Measurements from ENCODE around the gene ST3GAL4. TPM values are rescaled to one million over a fixed set of nuclear protein-coding genes. Genes with fewer than 3 reads are reported as not detected.

Gene ST3GAL4
- total RNA-seq, 4 donors from 2014 or later, result 11.8 to 53.3 (median 34.8) TPM

- intact Hi-C loops (cut with DNase I; ENCODE audit: low total_unique reads), result no loop called here
- TF ChIP-seq, protein P1, sequence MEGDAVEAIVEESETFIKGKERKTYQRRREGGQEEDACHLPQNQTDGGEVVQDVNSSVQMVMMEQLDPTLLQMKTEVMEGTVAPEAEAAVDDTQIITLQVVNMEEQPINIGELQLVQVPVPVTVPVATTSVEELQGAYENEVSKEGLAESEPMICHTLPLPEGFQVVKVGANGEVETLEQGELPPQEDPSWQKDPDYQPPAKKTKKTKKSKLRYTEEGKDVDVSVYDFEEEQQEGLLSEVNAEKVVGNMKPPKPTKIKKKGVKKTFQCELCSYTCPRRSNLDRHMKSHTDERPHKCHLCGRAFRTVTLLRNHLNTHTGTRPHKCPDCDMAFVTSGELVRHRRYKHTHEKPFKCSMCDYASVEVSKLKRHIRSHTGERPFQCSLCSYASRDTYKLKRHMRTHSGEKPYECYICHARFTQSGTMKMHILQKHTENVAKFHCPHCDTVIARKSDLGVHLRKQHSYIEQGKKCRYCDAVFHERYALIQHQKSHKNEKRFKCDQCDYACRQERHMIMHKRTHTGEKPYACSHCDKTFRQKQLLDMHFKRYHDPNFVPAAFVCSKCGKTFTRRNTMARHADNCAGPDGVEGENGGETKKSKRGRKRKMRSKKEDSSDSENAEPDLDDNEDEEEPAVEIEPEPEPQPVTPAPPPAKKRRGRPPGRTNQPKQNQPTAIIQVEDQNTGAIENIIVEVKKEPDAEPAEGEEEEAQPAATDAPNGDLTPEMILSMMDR (IDR thresholded peaks at IDR 0.05), result no peak
- TF ChIP-seq POLR2A (IDR thresholded peaks at IDR 0.05), result no peak
- Histone ChIP-seq H3K4me3 (no peak overlapping the region), H3K27ac (no peak overlapping the region), H3K27me3 (no peaks in the 10 kb centered on the region), H3K36me3 (no peaks in the 10 kb centered on the region), H3K9me3 (no peaks in the 10 kb centered on the region), H3K4me1 (no peaks in the 10 kb centered on the region)
- DNase-seq, result no peak
These were observed 82.8 kb downstream of the ST3GAL4 start for GRCh38 chr11:126438272-126438671.

GRCh38 chr11:126438691-126439090, 83.2 kb downstream of the ST3GAL4 start:
- no peak for DNase-seq
- H3K4me1 ChIP-seq, result no peaks in the 10 kb centered on the region
- no peaks in the 10 kb centered on the region for H3K27me3 ChIP-seq
- TF ChIP-seq POLR2A (IDR thresholded peaks at IDR 0.05), result no peak
- TF ChIP-seq, protein P1 (IDR thresholded peaks at IDR 0.05), result no peak
- no peaks in the 10 kb centered on the region for H3K9me3 ChIP-seq
- no peak overlapping the region for H3K4me3 ChIP-seq
- intact Hi-C loops (cut with DNase I; ENCODE audit: low total_unique reads), result no loop called here
- no peak overlapping the region for H3K27ac ChIP-seq
- no peaks in the 10 kb centered on the region for H3K36me3 ChIP-seq

- no peak overlapping the region for H3K4me3 ChIP-seq
- H3K9me3 ChIP-seq, result no peaks in the 10 kb centered on the region
- no peak for DNase-seq
- TF ChIP-seq, protein P1 (IDR thresholded peaks at IDR 0.05), result no peak
- no peak for TF ChIP-seq POLR2A (IDR thresholded peaks at IDR 0.05)
- no peaks in the 10 kb centered on the region for H3K4me1 ChIP-seq
- no peaks in the 10 kb centered on the region for H3K36me3 ChIP-seq
- H3K27ac ChIP-seq, result no peak overlapping the region
- no peaks in the 10 kb centered on the region for H3K27me3 ChIP-seq
- intact Hi-C loops (cut with DNase I; ENCODE audit: low total_unique reads), result loop anchor here (2.0 kb wide), 1 partner anchor 41 kb away; no protein-coding TSS in a partner anchor
These were observed 84.8 kb downstream of the ST3GAL4 start for GRCh38 chr11:126440276-126440675.

DNA sequence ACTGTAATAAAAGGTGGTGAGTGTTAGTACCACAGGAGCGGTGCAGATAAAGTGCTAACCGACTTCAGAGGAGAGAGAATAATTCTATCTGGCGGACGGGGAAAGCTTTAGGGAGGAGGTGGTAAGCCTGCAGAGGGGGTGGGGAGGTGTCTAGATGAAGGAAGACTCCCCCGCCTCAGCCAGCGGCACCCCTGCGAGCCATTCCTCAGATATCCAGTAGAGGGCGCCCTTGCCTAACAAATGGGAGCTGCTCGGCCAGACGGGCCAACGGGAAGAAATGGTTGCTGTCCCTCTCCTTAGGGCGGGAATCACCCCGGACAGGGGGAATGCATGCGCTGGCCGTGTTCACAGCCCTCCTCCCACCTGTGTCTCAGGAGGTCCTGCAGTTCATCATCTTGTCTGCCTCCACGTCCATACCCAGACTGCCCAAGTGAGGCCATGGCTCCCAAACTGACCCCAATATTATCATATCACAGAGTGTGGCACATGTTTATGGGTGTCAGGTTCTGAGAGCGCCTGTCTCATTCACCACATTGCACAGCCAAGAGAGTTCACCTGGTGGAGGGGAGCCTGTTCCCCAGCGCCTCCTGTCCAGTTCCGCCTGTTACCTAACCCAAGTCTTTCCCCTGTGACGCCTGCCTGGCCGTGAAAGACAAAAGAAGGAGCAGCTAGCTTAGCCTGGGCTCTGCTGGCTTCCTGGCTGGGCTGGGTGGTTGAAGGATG, 85.5 kb downstream of the ST3GAL4 start:
- H3K27me3 ChIP-seq, result no peaks in the 10 kb centered on the region

GRCh38 chr11:126443120-126443519, 87.6 kb downstream of the ST3GAL4 start:
- Histone ChIP-seq H3K27ac (no peak overlapping the region), H3K4me3 (no peak overlapping the region), H3K4me1 (no peaks in the 10 kb centered on the region), H3K9me3 (no peaks in the 10 kb centered on the region), H3K36me3 (no peaks in the 10 kb centered on the region), H3K27me3 (no peaks in the 10 kb centered on the region)
- DNase-seq, result no peak
- no peak for TF ChIP-seq POLR2A (IDR thresholded peaks at IDR 0.05)
- TF ChIP-seq, protein P1 (IDR thresholded peaks at IDR 0.05), result no peak
- intact Hi-C loops (cut with DNase I; ENCODE audit: low total_unique reads), result no loop called here

More for the DNA sequence above, 85.5 kb downstream of the ST3GAL4 start:
- TF ChIP-seq POLR2A (IDR thresholded peaks at IDR 0.05), result no peak
- TF ChIP-seq, protein P1 (IDR thresholded peaks at IDR 0.05), result peak; percentile 95 to 97 (median 96)
- Histone ChIP-seq H3K4me1 (no peaks in the 10 kb centered on the region), H3K4me3 (no peak overlapping the region), H3K36me3 (no peaks in the 10 kb centered on the region), H3K27ac (no peak overlapping the region), H3K9me3 (no peaks in the 10 kb centered on the region)
- peak; percentile 84 to 90 for DNase-seq
- intact Hi-C loops (cut with DNase I; ENCODE audit: low total_unique reads), result loop anchor here (2.0 kb wide), 1 partner anchor 40 kb away; no protein-coding TSS in a partner anchor
